KOPT-K1 (cell line): ENCODE results near the gene TEK.

Experiments used
- H3K27ac ChIP-seq: fragments of 200-600 bp; sonication (generic); 2 replicates; pipeline ENCODE4 v1.5.1; 2016; ENCODE audit warnings: antibody characterized with exemption, mild to moderate bottlenecking, low read depth, low read length; ENCODE audit not compliant: poor library complexity, severe bottlenecking
- H3K36me3 ChIP-seq: fragments of 200-600 bp; sonication (generic); 2 replicates; pipeline ENCODE4 v1.5.1; 2017; ENCODE audit warnings: antibody characterized with exemption, mild to moderate bottlenecking, low read length, moderate library complexity; ENCODE audit not compliant: insufficient read depth
- H3K9me3 ChIP-seq: fragments of 200-600 bp; sonication (generic); 2 replicates; pipeline ENCODE4 v1.5.1; 2017; ENCODE audit warnings: antibody characterized with exemption, low read length, mild to moderate bottlenecking; ENCODE audit not compliant: insufficient read depth, poor library complexity, severe bottlenecking

TEK gene

GRCh38 chr9:27094640-27095298, 14.3 kb upstream of the TEK start:
- no peak overlapping the region for H3K27ac ChIP-seq
- no peaks in the 10 kb centered on the region for H3K36me3 ChIP-seq
- no peaks in the 10 kb centered on the region for H3K9me3 ChIP-seq

GRCh38 chr9:27107241-27107640, 1.8 kb upstream of the TEK start:
- no peaks in the 10 kb centered on the region for H3K36me3 ChIP-seq
- no peaks in the 10 kb centered on the region for H3K9me3 ChIP-seq
- H3K27ac ChIP-seq = no peak overlapping the region

- Histone ChIP-seq H3K27ac (no peak overlapping the region), H3K36me3 (no peaks in the 10 kb centered on the region), H3K9me3 (no peaks in the 10 kb centered on the region)
These were observed 596 bp downstream of the TEK start for GRCh38 chr9:27109621-27110020.

GRCh38 chr9:27110181-27110580, 1.2 kb downstream of the TEK start:
- Histone ChIP-seq H3K27ac (no peak overlapping the region), H3K9me3 (no peaks in the 10 kb centered on the region), H3K36me3 (no peaks in the 10 kb centered on the region)

GRCh38 chr9:27112235-27112634, 3.2 kb downstream of the TEK start:
- no peak overlapping the region for H3K27ac ChIP-seq
- no peaks in the 10 kb centered on the region for H3K9me3 ChIP-seq
- H3K36me3 ChIP-seq = no peaks in the 10 kb centered on the region

- H3K9me3 ChIP-seq = no peaks in the 10 kb centered on the region
- H3K36me3 ChIP-seq = no peaks in the 10 kb centered on the region
- no peak overlapping the region for H3K27ac ChIP-seq
These were observed 8.6 kb downstream of the TEK start for GRCh38 chr9:27117489-27118135.

- Histone ChIP-seq H3K9me3 (no peaks in the 10 kb centered on the region), H3K27ac (no peak overlapping the region), H3K36me3 (no peaks in the 10 kb centered on the region)
These were observed 9.9 kb downstream of the TEK start for GRCh38 chr9:27118916-27119315.

GRCh38 chr9:27124151-27124550, 15.1 kb downstream of the TEK start:
- Histone ChIP-seq H3K36me3 (no peaks in the 10 kb centered on the region), H3K9me3 (no peaks in the 10 kb centered on the region), H3K27ac (no peak overlapping the region)

- no peaks in the 10 kb centered on the region for H3K36me3 ChIP-seq
- H3K9me3 ChIP-seq = no peaks in the 10 kb centered on the region
- no peak overlapping the region for H3K27ac ChIP-seq
These were observed 16.0 kb downstream of the TEK start for GRCh38 chr9:27125030-27125429.

GRCh38 chr9:27125936-27126335, 16.9 kb downstream of the TEK start:
- Histone ChIP-seq H3K9me3 (no peaks in the 10 kb centered on the region), H3K27ac (no peak overlapping the region), H3K36me3 (no peaks in the 10 kb centered on the region)

- no peaks in the 10 kb centered on the region for H3K36me3 ChIP-seq
- no peak overlapping the region for H3K27ac ChIP-seq
- no peaks in the 10 kb centered on the region for H3K9me3 ChIP-seq
These were observed 17.6 kb downstream of the TEK start for GRCh38 chr9:27126670-27127069.

- Histone ChIP-seq H3K27ac (no peak overlapping the region), H3K9me3 (no peaks in the 10 kb centered on the region), H3K36me3 (no peaks in the 10 kb centered on the region)
These were observed 20.2 kb downstream of the TEK start for GRCh38 chr9:27129221-27129620.

GRCh38 chr9:27131731-27132130, 22.7 kb downstream of the TEK start:
- Histone ChIP-seq H3K9me3 (no peaks in the 10 kb centered on the region), H3K27ac (no peak overlapping the region), H3K36me3 (no peaks in the 10 kb centered on the region)

- Histone ChIP-seq H3K36me3 (no peaks in the 10 kb centered on the region), H3K9me3 (no peaks in the 10 kb centered on the region), H3K27ac (no peak overlapping the region)
These were observed 24.8 kb downstream of the TEK start for GRCh38 chr9:27133817-27134216.

GRCh38 chr9:27142299-27142930, 33.4 kb downstream of the TEK start:
- no peaks in the 10 kb centered on the region for H3K36me3 ChIP-seq
- H3K9me3 ChIP-seq = no peaks in the 10 kb centered on the region
- no peak overlapping the region for H3K27ac ChIP-seq

- no peaks in the 10 kb centered on the region for H3K36me3 ChIP-seq
- H3K9me3 ChIP-seq = no peaks in the 10 kb centered on the region
- no peak overlapping the region for H3K27ac ChIP-seq
These were observed 36.1 kb downstream of the TEK start for GRCh38 chr9:27145143-27145542.
